ENCODE results near the gene KIAA0408.
A peak's percentile ranks its signal among the peaks of the same experiment; 100 is the strongest.
"Not testable (repeated sequence)": the region's sequence is repeated elsewhere in the genome, so short reads cannot be mapped to it uniquely, and the experiment has no call there.

KIAA0408 gene

GRCh38 chr6:127463056-127463455 is 3.9 kb upstream of the KIAA0408 start:
- no peak for DNase-seq

- no peak for DNase-seq
These were observed 3.2 kb upstream of the KIAA0408 start for GRCh38 chr6:127462376-127462775.

- DNase-seq: no peak
These were observed 1.3 kb upstream of the KIAA0408 start for GRCh38 chr6:127460465-127460864.

- no peak for DNase-seq
These were observed 372 bp downstream of the KIAA0408 start for GRCh38 chr6:127458817-127459216.

- DNase-seq: no peak
These were observed 967 bp downstream of the KIAA0408 start for GRCh38 chr6:127458222-127458621.

- peak in 1 of 14 donors; percentile 6 for DNase-seq
These were observed 1.6 kb downstream of the KIAA0408 start for GRCh38 chr6:127457456-127458064.

- DNase-seq: no peak
These were observed 2.7 kb downstream of the KIAA0408 start for GRCh38 chr6:127456465-127456864.

GRCh38 chr6:127453845-127454619 is 5.2 kb downstream of the KIAA0408 start:
- DNase-seq: no peak

GRCh38 chr6:127452803-127453202 is 6.4 kb downstream of the KIAA0408 start:
- DNase-seq: no peak

GRCh38 chr6:127451388-127451787 is 7.8 kb downstream of the KIAA0408 start:
- no peak for DNase-seq

- no peak for DNase-seq
These were observed 11.4 kb downstream of the KIAA0408 start for GRCh38 chr6:127447780-127448179.

GRCh38 chr6:127446356-127446755 is 12.8 kb downstream of the KIAA0408 start:
- no peak for DNase-seq

- DNase-seq: no peak
These were observed 17.3 kb downstream of the KIAA0408 start for GRCh38 chr6:127441881-127442280.

- no peak for DNase-seq
These were observed 19.5 kb downstream of the KIAA0408 start for GRCh38 chr6:127439718-127440117.

- no peak for DNase-seq
These were observed 22.5 kb downstream of the KIAA0408 start for GRCh38 chr6:127436578-127437110.

- no peak for DNase-seq
These were observed 23.5 kb downstream of the KIAA0408 start for GRCh38 chr6:127435626-127436220.

GRCh38 chr6:127434651-127435050 is 24.5 kb downstream of the KIAA0408 start:
- no peak for DNase-seq

GRCh38 chr6:127428562-127428961 is 30.6 kb downstream of the KIAA0408 start:
- not testable (repeated sequence) for DNase-seq

- DNase-seq: no peak
These were observed 35.3 kb downstream of the KIAA0408 start for GRCh38 chr6:127423921-127424320.

GRCh38 chr6:127421164-127421563 is 38.0 kb downstream of the KIAA0408 start:
- DNase-seq: not testable (repeated sequence)

GRCh38 chr6:127420556-127420955 is 38.6 kb downstream of the KIAA0408 start:
- DNase-seq: peak in 8 of 14 donors; percentile 2 to 66 (median 16)

- DNase-seq: no peak
These were observed 44.1 kb downstream of the KIAA0408 start for GRCh38 chr6:127415096-127415495.

GRCh38 chr6:127413123-127413522 is 46.1 kb downstream of the KIAA0408 start:
- DNase-seq: not testable (repeated sequence)

Measured in C1 segment of cervical spinal cord (tissue), 14 donors.